Progenitor cell of endocrine pancreas (in vitro differentiated cells): ENCODE measurements around the gene RS1. TPM values are rescaled to one million over a fixed set of nuclear protein-coding genes. Genes with fewer than 3 reads are reported as not detected.
A peak's percentile ranks its signal among the peaks of the same experiment; 100 is the strongest.

ENCODE experiments used
- DNase-seq: peaks from one replicate; pipeline ENCODE4 v3.0.0; 2021; ENCODE audit warnings: low spot score; ENCODE audit not compliant: unreplicated experiment
- H3K27ac Mint-ChIP-seq: 2 replicates; pipeline ENCODE4 v1.8.0; 2021; ENCODE audit warnings: mild to moderate bottlenecking, moderate library complexity, mixed read lengths
- H3K27me3 Mint-ChIP-seq: 2 replicates; pipeline ENCODE4 v1.8.0; 2021; ENCODE audit warnings: mixed read lengths
- H3K36me3 Mint-ChIP-seq: 2 replicates; pipeline ENCODE4 v1.8.0; 2022; ENCODE audit warnings: mixed read lengths; ENCODE audit not compliant: insufficient read depth
- H3K4me1 Mint-ChIP-seq: 2 replicates; pipeline ENCODE4 v1.8.0; 2021; ENCODE audit warnings: low read depth, mixed read lengths
- H3K4me3 Mint-ChIP-seq: 2 replicates; pipeline ENCODE4 v1.8.0; 2021; ENCODE audit warnings: low read depth, mild to moderate bottlenecking, moderate library complexity, mixed read lengths
- H3K9me3 Mint-ChIP-seq: 2 replicates; pipeline ENCODE4 v1.8.0; 2021; ENCODE audit warnings: low read depth, mixed read lengths
- total RNA-seq: library from RNA; stranded (reverse); gene quantifications from 2 replicates; pipeline ENCODE4 v1.2.1, GENCODE V29; 2021
- TF ChIP-seq, protein P1 (sequence below): fragments of 200-600 bp; sonication (generic); IDR thresholded peaks from one replicate; pipeline ENCODE4 v1.5.0; 2021; ENCODE audit warnings: antibody characterized with exemption, mild to moderate bottlenecking; ENCODE audit not compliant: unreplicated experiment

RS1 gene
- total RNA-seq, 1 donor from 2014 or later: not detected

GRCh38 chrX:18620349-18620748 lies 51.6 kb downstream of the RS1 start:
- H3K4me1 Mint-ChIP-seq: peaks cover 53% of the 10 kb centered on the region
- peak overlapping the region; percentile 38 for H3K4me3 Mint-ChIP-seq
- no peak for DNase-seq
- no peaks in the 10 kb centered on the region for H3K27me3 Mint-ChIP-seq
- H3K36me3 Mint-ChIP-seq: peaks cover 8% of the 10 kb centered on the region
- peak overlapping the region; percentile 95 for H3K27ac Mint-ChIP-seq
- peaks cover 17% of the 10 kb centered on the region for H3K9me3 Mint-ChIP-seq
- TF ChIP-seq, protein P1, sequence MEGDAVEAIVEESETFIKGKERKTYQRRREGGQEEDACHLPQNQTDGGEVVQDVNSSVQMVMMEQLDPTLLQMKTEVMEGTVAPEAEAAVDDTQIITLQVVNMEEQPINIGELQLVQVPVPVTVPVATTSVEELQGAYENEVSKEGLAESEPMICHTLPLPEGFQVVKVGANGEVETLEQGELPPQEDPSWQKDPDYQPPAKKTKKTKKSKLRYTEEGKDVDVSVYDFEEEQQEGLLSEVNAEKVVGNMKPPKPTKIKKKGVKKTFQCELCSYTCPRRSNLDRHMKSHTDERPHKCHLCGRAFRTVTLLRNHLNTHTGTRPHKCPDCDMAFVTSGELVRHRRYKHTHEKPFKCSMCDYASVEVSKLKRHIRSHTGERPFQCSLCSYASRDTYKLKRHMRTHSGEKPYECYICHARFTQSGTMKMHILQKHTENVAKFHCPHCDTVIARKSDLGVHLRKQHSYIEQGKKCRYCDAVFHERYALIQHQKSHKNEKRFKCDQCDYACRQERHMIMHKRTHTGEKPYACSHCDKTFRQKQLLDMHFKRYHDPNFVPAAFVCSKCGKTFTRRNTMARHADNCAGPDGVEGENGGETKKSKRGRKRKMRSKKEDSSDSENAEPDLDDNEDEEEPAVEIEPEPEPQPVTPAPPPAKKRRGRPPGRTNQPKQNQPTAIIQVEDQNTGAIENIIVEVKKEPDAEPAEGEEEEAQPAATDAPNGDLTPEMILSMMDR: no peak

- Mint-ChIP-seq H3K27me3 (no peaks in the 10 kb centered on the region), H3K27ac (peak overlapping the region; percentile 95), H3K9me3 (peaks cover 17% of the 10 kb centered on the region), H3K4me1 (peaks cover 42% of the 10 kb centered on the region), H3K4me3 (peak overlapping the region; percentile 28), H3K36me3 (peaks cover 11% of the 10 kb centered on the region)
- TF ChIP-seq, protein P1: no peak
- no peak for DNase-seq
These were observed 52.6 kb downstream of the RS1 start for GRCh38 chrX:18619288-18619687.

GRCh38 chrX:18617407-18617750 lies 54.5 kb downstream of the RS1 start:
- TF ChIP-seq, protein P1: no peak
- peaks cover 21% of the 10 kb centered on the region for H3K9me3 Mint-ChIP-seq
- no peaks in the 10 kb centered on the region for H3K27me3 Mint-ChIP-seq
- no peak for DNase-seq
- H3K4me1 Mint-ChIP-seq: peaks cover 31% of the 10 kb centered on the region
- peaks cover 16% of the 10 kb centered on the region for H3K36me3 Mint-ChIP-seq
- peak overlapping the region; percentile 94 for H3K27ac Mint-ChIP-seq
- H3K4me3 Mint-ChIP-seq: peak overlapping the region; percentile 2

- H3K36me3 Mint-ChIP-seq: peaks cover 16% of the 10 kb centered on the region
- peak overlapping the region; percentile 2 for H3K4me3 Mint-ChIP-seq
These were observed 55.1 kb downstream of the RS1 start for GRCh38 chrX:18616688-18617406.

GRCh38 chrX:18613930-18614639 lies 57.8 kb downstream of the RS1 start:
- Mint-ChIP-seq H3K36me3 (peaks cover 24% of the 10 kb centered on the region), H3K4me3 (no peak overlapping the region), H3K4me1 (peaks cover 17% of the 10 kb centered on the region), H3K9me3 (peaks cover 27% of the 10 kb centered on the region), H3K27ac (no peak overlapping the region), H3K27me3 (no peaks in the 10 kb centered on the region)
- TF ChIP-seq, protein P1: no peak
- DNase-seq: no peak

More at GRCh38 chrX:18616688-18617406, 55.1 kb downstream of the RS1 start:
- peaks cover 21% of the 10 kb centered on the region for H3K9me3 Mint-ChIP-seq
- TF ChIP-seq, protein P1: no peak
- H3K4me1 Mint-ChIP-seq: peaks cover 31% of the 10 kb centered on the region
- peak overlapping the region; percentile 94 for H3K27ac Mint-ChIP-seq
- H3K27me3 Mint-ChIP-seq: no peaks in the 10 kb centered on the region
- no peak for DNase-seq
